Gastroesophageal sphincter (tissue), 4 donors: ENCODE measurements around the gene SEZ6L. TPM values are rescaled to one million over a fixed set of nuclear protein-coding genes. Genes with fewer than 3 reads are reported as not detected.

Source experiments
- ATAC-seq: fragments of 150-250 bp; one replicate; pipeline ENCODE4 v1.9.1; 2016; ENCODE audit warnings: mild to moderate bottlenecking, moderate library complexity
- H3K27ac ChIP-seq, 4 donors: fragments of 200-600 bp; sonication (generic) in 3 of 4; 1 replicate in 3 of 4; 2 replicates in 1 of 4; pipeline ENCODE4 v1.5.1; 2016 to 2019
- H3K27me3 ChIP-seq: fragments of 200-600 bp; sonication (generic); one replicate; pipeline ENCODE4 v1.5.1; 2019
- H3K36me3 ChIP-seq, 2 donors: fragments of 200-600 bp; sonication (generic); one replicate each; pipeline ENCODE4 v1.5.1; 2019; ENCODE audit warnings: control low read depth in 1 of 2
- H3K4me1 ChIP-seq, 3 donors: fragments of 200-600 bp; sonication (generic); 1 replicate in 2 of 3; 2 replicates in 1 of 3; pipeline ENCODE4 v1.5.1; 2016 to 2019; ENCODE audit warnings: control low read depth in 2 of 3
- H3K4me3 ChIP-seq, 2 donors: fragments of 200-600 bp; sonication (generic); one replicate each; pipeline ENCODE4 v1.5.1; 2019; ENCODE audit warnings: mild to moderate bottlenecking in 1 of 2, moderate library complexity in 1 of 2
- H3K9me3 ChIP-seq, 3 donors: fragments of 200-600 bp; sonication (generic); one replicate each; pipeline ENCODE4 v1.5.1; 2017 to 2019; ENCODE audit warnings: control low read depth in 2 of 3
- EP300 ChIP-seq: sonication (generic); formaldehyde crosslinking; IDR thresholded peaks from one replicate; pipeline ENCODE4 v1.6.1; 2017; ENCODE audit warnings: antibody characterized with exemption, mild to moderate bottlenecking
- POLR2A ChIP-seq, 2 donors: fragments of 450-650 bp; IDR thresholded peaks; one replicate each; pipeline ENCODE4 v1.6.1; 2017; ENCODE audit warnings: antibody characterized with exemption in 2 of 2, mild to moderate bottlenecking in 2 of 2, moderate library complexity in 1 of 2
- POLR2AphosphoS5 ChIP-seq: sonication (generic); formaldehyde crosslinking; IDR thresholded peaks from one replicate; pipeline ENCODE4 v1.6.1; 2017; ENCODE audit warnings: antibody characterized with exemption
- WGBS, 2 donors: methylation state at CpG; one replicate each; pipeline ENCODE4 v1.1.5; 2018; ENCODE audit warnings: low coverage in 1 of 2; 5-methylcytosine and 5-hydroxymethylcytosine counted together
- total RNA-seq, 4 donors: library from RNA; depleted of rRNA; stranded (reverse); fragments of >200 nt; gene quantifications; one replicate each; pipeline ENCODE4 v1.1.0, GENCODE V29; 2016
- TF ChIP-seq, protein P1 (sequence below), 4 experiments: fragments of 200-600 bp in 2 of 4; fragments of 450-650 bp in 2 of 4; sonication (generic) in 1 of 4; IDR thresholded peaks; one replicate each; pipeline ENCODE4 v1.5.1; 2017 to 2019; ENCODE audit warnings: antibody characterized with exemption in 4 of 4, mild to moderate bottlenecking in 2 of 4, moderate library complexity in 2 of 4

SEZ6L gene
- total RNA-seq, 4 donors from 2014 or later = 0.12 to 0.47 (median 0.28) TPM

DNA sequence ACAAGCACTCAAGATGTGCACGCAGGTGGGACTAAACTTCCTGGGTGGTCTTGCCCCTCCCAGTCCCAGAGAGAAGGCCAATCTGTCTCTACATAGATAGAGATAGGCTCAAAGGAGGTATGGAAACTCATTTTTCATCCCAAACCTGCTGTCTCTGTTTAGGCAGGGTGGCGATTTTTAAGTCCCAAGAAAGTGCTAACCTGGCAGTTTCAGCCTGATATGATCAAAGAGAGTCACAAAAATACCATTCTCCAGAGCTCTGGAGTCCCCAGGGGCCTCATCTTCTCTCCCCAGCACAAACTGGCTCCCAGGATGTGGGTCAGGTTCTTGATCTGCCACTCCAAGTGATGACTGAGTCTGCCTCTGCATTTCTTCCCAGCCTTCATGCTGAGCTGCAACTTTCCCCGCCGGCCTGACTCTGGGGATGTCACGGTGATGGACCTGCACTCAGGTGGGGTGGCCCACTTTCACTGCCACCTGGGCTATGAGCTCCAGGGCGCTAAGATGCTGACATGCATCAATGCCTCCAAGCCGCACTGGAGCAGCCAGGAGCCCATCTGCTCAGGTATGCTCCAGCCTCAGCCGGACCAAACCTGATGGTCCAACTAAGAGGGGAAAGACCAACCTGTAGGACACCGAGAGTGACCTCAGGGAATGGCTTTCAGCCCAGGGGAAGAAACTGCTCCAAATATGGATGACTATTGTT lies 129.5 kb downstream of the SEZ6L start:
- 37 to 50% methylated on average over 2 to 3 of the region's 9 CpGs for WGBS, 2 donors
- no peaks in the 10 kb centered on the region for H3K4me1 ChIP-seq
- no peak overlapping the region for H3K4me3 ChIP-seq
- H3K36me3 ChIP-seq = no peaks in the 10 kb centered on the region
- H3K9me3 ChIP-seq = no peaks in the 10 kb centered on the region
- H3K27me3 ChIP-seq = peaks cover 59% of the 10 kb centered on the region
- no peak for ATAC-seq
- TF ChIP-seq POLR2AphosphoS5 = no peak
- no peak for TF ChIP-seq EP300
- no peak overlapping the region for H3K27ac ChIP-seq

DNA sequence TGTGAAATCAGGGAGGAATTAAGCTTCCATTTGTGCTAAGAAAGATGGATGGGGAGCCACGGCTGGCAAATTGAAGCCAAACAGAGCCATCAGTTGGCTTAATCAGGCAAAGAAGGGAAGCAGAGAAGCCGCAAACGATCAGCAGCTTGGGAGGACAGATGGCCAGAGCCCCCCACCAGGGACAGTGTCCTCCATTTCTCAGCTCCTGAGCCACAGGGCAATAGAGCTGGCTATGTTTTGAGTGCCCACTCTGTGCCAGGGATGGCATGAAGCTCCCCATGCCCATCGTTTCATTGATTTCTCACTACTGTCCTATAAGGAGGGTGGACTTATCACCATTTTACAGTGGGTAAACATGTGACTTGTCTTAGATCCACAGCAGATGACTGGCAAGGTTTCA lies 133.5 kb downstream of the SEZ6L start:
- H3K4me3 ChIP-seq = no peak overlapping the region
- H3K4me1 ChIP-seq = no peaks in the 10 kb centered on the region
- no peaks in the 10 kb centered on the region for H3K36me3 ChIP-seq
- H3K27me3 ChIP-seq = peaks cover 65% of the 10 kb centered on the region
- H3K27ac ChIP-seq = no peak overlapping the region
- TF ChIP-seq EP300 = no peak
- no peak for TF ChIP-seq POLR2AphosphoS5
- no peaks in the 10 kb centered on the region for H3K9me3 ChIP-seq
- no peak for ATAC-seq
- WGBS, 2 donors = 24 to 43% methylated on average over 1 to 4 of the region's 4 CpGs

DNA sequence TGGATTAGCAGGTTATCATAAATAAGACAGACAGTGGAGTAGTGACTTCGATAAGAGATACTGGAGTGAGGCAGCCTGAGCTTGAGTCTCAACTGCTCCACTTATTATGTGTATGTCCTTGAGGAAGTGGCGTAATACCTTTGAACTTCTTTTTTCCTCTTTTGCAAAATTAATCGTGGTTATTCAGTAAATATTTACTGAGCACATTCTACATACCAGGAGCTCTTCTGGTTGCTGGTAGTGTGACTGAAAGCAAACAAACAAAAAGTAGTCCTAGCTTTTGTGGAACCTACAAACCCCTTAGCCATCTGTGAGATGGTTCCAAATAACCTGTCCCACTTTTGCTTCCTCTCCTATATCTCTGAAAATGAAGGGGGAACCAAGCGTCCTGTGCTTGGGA lies 134.2 kb downstream of the SEZ6L start:
- WGBS, 2 donors = 48 to 56% methylated on average over 4 of the region's 4 CpGs
- Histone ChIP-seq H3K27ac (no peak overlapping the region), H3K9me3 (no peaks in the 10 kb centered on the region), H3K27me3 (peaks cover 71% of the 10 kb centered on the region), H3K4me3 (no peak overlapping the region), H3K36me3 (no peaks in the 10 kb centered on the region), H3K4me1 (no peaks in the 10 kb centered on the region)
- no peak for ATAC-seq
- TF ChIP-seq EP300 = no peak
- TF ChIP-seq POLR2A (IDR thresholded peaks at IDR 0.05) = no peak
- TF ChIP-seq, protein P1, sequence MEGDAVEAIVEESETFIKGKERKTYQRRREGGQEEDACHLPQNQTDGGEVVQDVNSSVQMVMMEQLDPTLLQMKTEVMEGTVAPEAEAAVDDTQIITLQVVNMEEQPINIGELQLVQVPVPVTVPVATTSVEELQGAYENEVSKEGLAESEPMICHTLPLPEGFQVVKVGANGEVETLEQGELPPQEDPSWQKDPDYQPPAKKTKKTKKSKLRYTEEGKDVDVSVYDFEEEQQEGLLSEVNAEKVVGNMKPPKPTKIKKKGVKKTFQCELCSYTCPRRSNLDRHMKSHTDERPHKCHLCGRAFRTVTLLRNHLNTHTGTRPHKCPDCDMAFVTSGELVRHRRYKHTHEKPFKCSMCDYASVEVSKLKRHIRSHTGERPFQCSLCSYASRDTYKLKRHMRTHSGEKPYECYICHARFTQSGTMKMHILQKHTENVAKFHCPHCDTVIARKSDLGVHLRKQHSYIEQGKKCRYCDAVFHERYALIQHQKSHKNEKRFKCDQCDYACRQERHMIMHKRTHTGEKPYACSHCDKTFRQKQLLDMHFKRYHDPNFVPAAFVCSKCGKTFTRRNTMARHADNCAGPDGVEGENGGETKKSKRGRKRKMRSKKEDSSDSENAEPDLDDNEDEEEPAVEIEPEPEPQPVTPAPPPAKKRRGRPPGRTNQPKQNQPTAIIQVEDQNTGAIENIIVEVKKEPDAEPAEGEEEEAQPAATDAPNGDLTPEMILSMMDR (IDR thresholded peaks at IDR 0.05) = no peak
- no peak for TF ChIP-seq POLR2AphosphoS5

DNA sequence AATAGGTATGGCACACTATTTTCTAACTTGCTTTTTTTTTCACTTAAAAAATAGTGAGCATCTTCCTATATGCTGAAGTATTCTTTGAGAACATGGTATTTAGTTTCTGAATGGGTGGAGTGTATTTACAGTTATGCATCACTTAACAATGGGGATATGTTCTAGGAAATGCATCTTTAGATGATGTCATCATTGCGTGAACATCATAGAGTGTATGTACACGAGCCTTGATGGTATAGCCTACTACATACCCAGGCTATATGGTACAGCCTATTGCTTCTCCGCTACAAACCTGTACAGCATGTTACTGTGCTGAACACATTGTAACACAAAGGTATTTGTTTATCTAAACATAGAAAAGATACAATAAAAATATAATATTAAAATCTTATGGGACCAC lies 135.5 kb downstream of the SEZ6L start:
- Histone ChIP-seq H3K27me3 (peaks cover 70% of the 10 kb centered on the region), H3K36me3 (no peaks in the 10 kb centered on the region), H3K27ac (no peak overlapping the region), H3K4me1 (no peaks in the 10 kb centered on the region), H3K9me3 (no peaks in the 10 kb centered on the region), H3K4me3 (no peak overlapping the region)
- no peak for ATAC-seq
- TF ChIP-seq, protein P1 (IDR thresholded peaks at IDR 0.05) = no peak
- TF ChIP-seq POLR2A (IDR thresholded peaks at IDR 0.05) (no peak), POLR2AphosphoS5 (no peak), EP300 (no peak)
- 79% methylated on average over 3 of the region's 3 CpGs for WGBS, 2 donors

DNA sequence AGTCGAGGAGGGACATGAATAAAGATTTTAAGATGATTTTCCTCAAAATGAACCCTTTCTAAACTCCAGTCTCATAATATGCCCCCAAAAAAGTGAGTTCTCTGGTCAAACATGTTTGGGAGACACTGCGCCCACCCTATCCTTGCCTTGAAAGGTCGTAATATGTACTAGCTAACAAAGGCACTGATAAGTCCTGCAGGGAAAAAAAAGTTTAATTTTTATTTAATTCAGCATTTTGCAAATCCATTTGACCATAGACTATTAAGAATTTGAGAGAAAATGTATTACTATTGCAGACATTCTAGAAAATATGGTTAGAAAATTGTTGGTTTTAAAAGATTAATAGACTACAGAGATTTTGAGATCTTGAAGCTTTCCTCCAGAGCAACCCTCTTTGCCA lies 139.2 kb downstream of the SEZ6L start:
- Histone ChIP-seq H3K27me3 (peaks cover 82% of the 10 kb centered on the region), H3K36me3 (no peaks in the 10 kb centered on the region), H3K9me3 (no peaks in the 10 kb centered on the region), H3K4me3 (no peak overlapping the region), H3K27ac (no peak overlapping the region), H3K4me1 (no peaks in the 10 kb centered on the region)
- ATAC-seq = no peak
- no peak for TF ChIP-seq POLR2AphosphoS5
- TF ChIP-seq, protein P1 (IDR thresholded peaks at IDR 0.05) = no peak
- no peak for TF ChIP-seq POLR2A (IDR thresholded peaks at IDR 0.05)
- TF ChIP-seq EP300 = no peak
- WGBS, 2 donors = 53 to 86% methylated on average over 3 of the region's 3 CpGs

DNA sequence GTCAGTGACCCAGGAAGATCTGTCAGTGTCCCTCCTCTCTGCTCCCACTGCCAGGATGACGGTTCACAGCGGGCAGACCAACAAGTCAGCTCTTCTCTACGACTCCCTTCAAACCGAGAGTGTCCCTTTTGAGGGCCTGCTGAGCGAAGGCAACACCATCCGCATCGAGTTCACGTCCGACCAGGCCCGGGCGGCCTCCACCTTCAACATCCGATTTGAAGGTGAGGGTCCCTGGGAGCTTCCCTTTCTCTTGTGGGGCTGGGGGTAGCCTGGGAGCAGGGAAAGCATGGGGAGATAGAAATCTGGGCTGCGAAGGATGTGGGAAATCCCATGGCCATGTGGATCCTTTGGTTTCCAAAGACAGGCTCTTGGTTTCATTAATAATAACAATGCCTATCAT lies 141.4 kb downstream of the SEZ6L start:
- Histone ChIP-seq H3K4me3 (no peak overlapping the region), H3K4me1 (no peaks in the 10 kb centered on the region), H3K36me3 (no peaks in the 10 kb centered on the region), H3K27me3 (peaks cover 94% of the 10 kb centered on the region), H3K27ac (no peak overlapping the region), H3K9me3 (no peaks in the 10 kb centered on the region)
- TF ChIP-seq POLR2AphosphoS5 (no peak), EP300 (no peak), POLR2A (IDR thresholded peaks at IDR 0.05) (no peak)
- TF ChIP-seq, protein P1 (IDR thresholded peaks at IDR 0.05) = no peak
- WGBS, 2 donors = 96% methylated on average over 10 of the region's 13 CpGs; no CpG with 5 or more reads in 1 of the 2 donors
- ATAC-seq = no peak
